Measurements from ENCODE around the gene ATP2B2. TPM values are rescaled to one million over a fixed set of nuclear protein-coding genes. Genes with fewer than 3 reads are reported as not detected.

The ATP2B2 gene
- total and polyA plus RNA-seq, 2 of the 8 experiments (the other 6 are each of a cell fraction or from before 2014, with no cell fraction given) = 0.14 to 1.2 TPM

DNA sequence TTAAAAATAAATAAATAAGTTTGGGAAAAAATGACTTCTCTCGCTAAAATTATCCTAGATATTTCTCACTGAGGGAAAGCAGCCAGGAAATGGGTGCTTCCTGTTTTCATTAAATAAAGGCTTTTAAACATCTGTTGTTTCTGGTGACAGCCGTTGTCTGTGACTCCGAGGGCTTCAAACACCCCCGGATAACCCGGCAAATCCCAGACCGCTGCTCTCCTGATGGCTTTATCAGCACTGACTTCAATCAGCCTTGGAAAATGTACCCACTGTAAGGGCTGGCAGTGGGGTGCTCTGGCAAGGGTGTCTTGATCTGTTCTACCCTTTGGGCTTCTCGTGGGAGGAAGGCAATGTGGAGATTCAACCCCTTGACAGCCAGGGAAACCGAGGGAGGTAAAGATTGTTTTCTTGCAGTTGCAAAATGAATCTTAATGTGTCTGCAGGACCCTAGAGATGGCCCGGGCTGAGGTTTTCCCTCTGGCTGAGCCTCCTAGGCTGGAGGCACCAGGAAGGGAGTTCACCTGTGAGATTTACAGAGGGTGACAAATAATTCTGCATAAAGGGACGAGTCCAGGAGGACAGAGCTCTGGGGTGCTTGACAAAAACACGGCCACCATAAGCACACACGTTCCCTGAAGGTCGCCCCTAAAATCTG, 150.9 kb downstream of the ATP2B2 start (continued):
- TF ChIP-seq CEBPB (IDR thresholded peaks at IDR 0.05; ENCODE audit: low read depth, low read length) = no peak
- no peak for TF ChIP-seq RNF2 (IDR thresholded peaks at IDR 0.05; ENCODE audit: borderline replicate concordance, low read depth, low read length, missing control alignments, poor library complexity, severe bottlenecking)

All from H1 (cell line).